Measurements from ENCODE around the gene ABLIM3.

The ABLIM3 gene

GRCh38 chr5:149224282-149224681, 83.0 kb downstream of the ABLIM3 start:
- TF ChIP-seq CTCF (IDR thresholded peaks at IDR 0.05; ENCODE audit: control insufficient read depth, extremely low read depth, insufficient read depth): no peak
- no peak overlapping the region for H3K4me3 ChIP-seq (ENCODE audit: low read depth, low read length)
- DNase-seq (ENCODE audit: low read depth): no peak

GRCh38 chr5:149227168-149227826, 86.0 kb downstream of the ABLIM3 start:
- TF ChIP-seq CTCF (IDR thresholded peaks at IDR 0.05; ENCODE audit: control insufficient read depth, extremely low read depth, insufficient read depth): no peak
- no peak overlapping the region for H3K4me3 ChIP-seq (ENCODE audit: low read depth, low read length)
- DNase-seq (ENCODE audit: low read depth): no peak

- H3K4me3 ChIP-seq (ENCODE audit: low read depth, low read length): no peak overlapping the region
- peak; percentile 76 for DNase-seq (ENCODE audit: low read depth)
- TF ChIP-seq CTCF (IDR thresholded peaks at IDR 0.05; ENCODE audit: control insufficient read depth, extremely low read depth, insufficient read depth): peak; percentile 79
These were observed 87.5 kb downstream of the ABLIM3 start for GRCh38 chr5:149228618-149229297.

GRCh38 chr5:149229298-149229937, 88.1 kb downstream of the ABLIM3 start:
- TF ChIP-seq CTCF (IDR thresholded peaks at IDR 0.05; ENCODE audit: control insufficient read depth, extremely low read depth, insufficient read depth): no peak
- H3K4me3 ChIP-seq (ENCODE audit: low read depth, low read length): no peak overlapping the region

GRCh38 chr5:149235841-149236240, 94.5 kb downstream of the ABLIM3 start:
- no peak for DNase-seq (ENCODE audit: low read depth)
- no peak overlapping the region for H3K4me3 ChIP-seq (ENCODE audit: low read depth, low read length)
- TF ChIP-seq CTCF (IDR thresholded peaks at IDR 0.05; ENCODE audit: control insufficient read depth, extremely low read depth, insufficient read depth): no peak

More at GRCh38 chr5:149229298-149229937, 88.1 kb downstream of the ABLIM3 start:
- DNase-seq (ENCODE audit: low read depth): no peak

GRCh38 chr5:149237662-149238061, 96.4 kb downstream of the ABLIM3 start:
- TF ChIP-seq CTCF (IDR thresholded peaks at IDR 0.05; ENCODE audit: control insufficient read depth, extremely low read depth, insufficient read depth): peak; percentile 13; the same call in 1 of the 2 replicates
- DNase-seq (ENCODE audit: low read depth): no peak
- no peak overlapping the region for H3K4me3 ChIP-seq (ENCODE audit: low read depth, low read length)
